BE2C (cell line): ENCODE measurements around the gene CYGB.

Source experiments
- DNase-seq: peaks from one replicate; pipeline ENCODE4 v3.0.0-alpha.2; 2020
- H3K27me3 ChIP-seq: fragments of 250-450 bp; sonication (Bioruptor Pico); 2 replicates; pipeline ENCODE4 v1.5.1; 2020; ENCODE audit warnings: mild to moderate bottlenecking
- H3K36me3 ChIP-seq: fragments of 250-450 bp; sonication (Bioruptor Pico); 2 replicates; pipeline ENCODE4 v1.5.1; 2020; ENCODE audit warnings: mild to moderate bottlenecking
- H3K4me1 ChIP-seq: fragments of 250-450 bp; sonication (Bioruptor Pico); 2 replicates; pipeline ENCODE4 v1.5.1; 2020
- H3K4me3 ChIP-seq: 2 replicates; pipeline ENCODE4 v1.5.1; 2011; ENCODE audit warnings: low read depth, low read length
- H3K9me3 ChIP-seq: fragments of 250-450 bp; sonication (Bioruptor Pico); 2 replicates; pipeline ENCODE4 v1.5.1; 2020
- CTCF ChIP-seq: IDR thresholded peaks from 2 replicates; pipeline ENCODE4 v1.5.1; 2012; ENCODE audit warnings: mild to moderate bottlenecking, low read depth, low read length

CYGB gene

GRCh38 chr17:76541739-76542454 lies 4.4 kb upstream of the CYGB start:
- no peak for TF ChIP-seq CTCF
- Histone ChIP-seq H3K4me1 (peaks cover 43% of the 10 kb centered on the region), H3K36me3 (peaks cover 5% of the 10 kb centered on the region), H3K4me3 (peak overlapping the region; percentile 78; the same call in 1 of the 2 replicates), H3K9me3 (no peaks in the 10 kb centered on the region), H3K27me3 (no peaks in the 10 kb centered on the region)
- no peak for DNase-seq

- peak; percentile 98 for DNase-seq
- no peaks in the 10 kb centered on the region for H3K27me3 ChIP-seq
- peaks cover 14% of the 10 kb centered on the region for H3K36me3 ChIP-seq
- no peaks in the 10 kb centered on the region for H3K9me3 ChIP-seq
- H3K4me3 ChIP-seq = peak overlapping the region; percentile 15; the same call in 1 of the 2 replicates
- H3K4me1 ChIP-seq = peaks cover 41% of the 10 kb centered on the region
- TF ChIP-seq CTCF = no peak
Measured at GRCh38 chr17:76540381-76541300, 3.1 kb upstream of the CYGB start.

GRCh38 chr17:76539631-76540271 lies 2.2 kb upstream of the CYGB start, which contains the start of gene PRCD:
Gene PRCD, plus strand, starts transcription at chr17:76540044. Its CDS starts 98 bp downstream, at chr17:76540142.
- Histone ChIP-seq H3K4me3 (peak within 1 kb of the TSS; percentile 84), H3K9me3 (no peaks in the 10 kb centered on the region), H3K36me3 (peaks cover 23% of the 10 kb centered on the region), H3K27me3 (no peaks in the 10 kb centered on the region), H3K4me1 (peaks cover 45% of the 10 kb centered on the region)
- DNase-seq = no peak
- peak; percentile 18; the same call in 1 of the 2 replicates for TF ChIP-seq CTCF

- H3K36me3 ChIP-seq = peaks cover 30% of the 10 kb centered on the region
- TF ChIP-seq CTCF = no peak
- H3K27me3 ChIP-seq = no peaks in the 10 kb centered on the region
- DNase-seq = no peak
- peaks cover 45% of the 10 kb centered on the region for H3K4me1 ChIP-seq
- peak overlapping the region; percentile 84 for H3K4me3 ChIP-seq
- no peaks in the 10 kb centered on the region for H3K9me3 ChIP-seq
Measured at GRCh38 chr17:76538941-76539570, 1.5 kb upstream of the CYGB start.

- H3K4me1 ChIP-seq = peaks cover 43% of the 10 kb centered on the region
- H3K4me3 ChIP-seq = peak overlapping the region; percentile 84
- no peak for TF ChIP-seq CTCF
- no peaks in the 10 kb centered on the region for H3K27me3 ChIP-seq
- peaks cover 36% of the 10 kb centered on the region for H3K36me3 ChIP-seq
- no peak for DNase-seq
- H3K9me3 ChIP-seq = no peaks in the 10 kb centered on the region
Measured at GRCh38 chr17:76538281-76538931, 897 bp upstream of the CYGB start.
